ENCODE data around the gene FOXE1.

FOXE1 gene

DNA sequence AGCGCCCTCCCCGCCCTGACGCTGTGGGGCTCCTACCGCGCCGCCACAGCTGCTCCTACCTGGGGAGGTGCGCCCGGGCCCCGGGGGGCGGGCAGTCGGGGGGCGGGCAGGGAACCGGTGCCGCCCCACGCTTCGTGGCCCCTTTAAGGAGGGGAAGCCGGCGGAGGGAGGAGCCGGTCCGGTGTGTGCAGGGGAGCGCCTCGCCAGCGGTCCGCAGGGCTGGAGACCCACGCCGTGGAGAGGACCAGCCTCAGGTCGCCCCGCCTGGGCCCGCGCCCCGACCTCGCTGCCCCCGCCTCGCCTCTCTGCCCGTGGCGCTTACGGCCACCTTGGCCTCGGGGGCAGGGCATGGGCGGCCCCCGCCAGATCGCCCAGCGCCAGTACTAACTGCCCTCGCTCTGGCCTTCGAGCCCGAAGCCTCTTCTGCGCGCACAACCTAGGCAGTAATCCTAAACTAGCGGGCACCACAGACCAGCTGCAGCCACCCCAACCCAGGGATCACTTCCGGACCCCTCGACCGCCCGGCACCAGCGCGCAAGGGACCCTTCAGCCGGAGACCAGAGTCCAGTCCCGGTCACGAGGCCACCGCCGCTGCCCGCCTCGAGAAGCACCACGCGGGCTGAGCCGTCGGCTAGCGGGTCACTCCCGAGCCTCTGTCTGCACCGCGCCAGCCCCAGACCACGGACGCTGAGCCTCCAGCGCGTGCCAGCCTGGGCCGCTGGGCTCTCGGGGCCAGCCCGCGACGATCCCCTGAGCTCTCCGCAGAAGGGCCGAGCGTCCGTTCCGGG is at the start of gene FOXE1:
TSS of gene FOXE1 (plus strand) at position 171 of the 788 bp plus-strand sequence. CDS start 689 bp downstream, outside the sequence.
- DNase-seq: no peak

DNA sequence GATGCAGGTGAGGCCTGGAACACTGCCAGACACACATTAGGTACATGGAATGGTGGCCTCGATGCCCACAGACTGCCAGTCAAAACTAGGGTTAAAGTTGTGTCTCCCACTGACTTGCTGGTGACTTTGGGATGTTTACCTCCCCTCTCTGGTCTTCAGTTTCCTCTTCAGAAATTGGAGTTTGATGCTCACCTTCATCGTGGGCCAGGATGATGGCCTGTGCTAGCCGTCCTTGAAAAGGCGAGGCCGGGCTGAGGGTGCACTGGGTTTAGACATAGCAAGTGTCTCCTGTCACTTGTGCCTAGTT is 49.0 kb upstream of the FOXE1 start:
- no peak for DNase-seq

DNA sequence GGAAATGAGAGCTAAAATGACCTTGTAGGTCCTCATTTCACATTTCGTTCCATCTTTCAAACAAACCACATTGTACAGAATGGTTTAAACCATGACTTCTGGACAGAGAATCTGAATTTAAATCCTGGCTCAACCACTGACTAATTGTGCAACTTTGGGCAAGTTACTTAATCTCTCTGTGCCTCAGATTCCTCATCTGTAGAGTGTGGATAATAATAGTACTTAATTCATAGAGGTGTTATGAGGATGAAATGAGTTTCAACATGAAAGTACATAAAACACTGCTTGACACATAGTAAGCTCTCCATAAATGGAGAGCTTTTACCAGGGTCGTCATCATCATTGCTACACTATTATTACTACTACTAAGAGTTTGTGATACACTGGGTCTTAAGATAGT is 46.3 kb upstream of the FOXE1 start:
- no peak for DNase-seq

DNA sequence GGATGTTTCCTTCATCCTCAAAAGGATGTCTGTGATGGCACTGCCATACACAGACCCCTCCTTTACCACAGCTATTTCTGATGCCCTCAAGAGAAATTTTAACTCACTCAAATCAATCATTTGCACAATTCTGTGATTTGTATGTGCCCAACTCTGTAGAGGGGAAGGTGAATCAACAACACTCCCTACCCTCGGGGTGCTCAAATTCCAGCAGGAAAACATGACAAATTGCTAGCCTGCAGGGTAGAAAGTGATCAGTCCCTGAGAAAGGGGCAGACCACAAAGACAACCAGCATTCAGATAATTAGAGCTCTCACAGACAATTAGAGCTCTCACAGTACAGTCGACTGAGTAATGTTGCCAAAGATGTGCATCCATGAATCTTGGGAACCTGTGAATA is 45.3 kb upstream of the FOXE1 start:
- DNase-seq: no peak

DNA sequence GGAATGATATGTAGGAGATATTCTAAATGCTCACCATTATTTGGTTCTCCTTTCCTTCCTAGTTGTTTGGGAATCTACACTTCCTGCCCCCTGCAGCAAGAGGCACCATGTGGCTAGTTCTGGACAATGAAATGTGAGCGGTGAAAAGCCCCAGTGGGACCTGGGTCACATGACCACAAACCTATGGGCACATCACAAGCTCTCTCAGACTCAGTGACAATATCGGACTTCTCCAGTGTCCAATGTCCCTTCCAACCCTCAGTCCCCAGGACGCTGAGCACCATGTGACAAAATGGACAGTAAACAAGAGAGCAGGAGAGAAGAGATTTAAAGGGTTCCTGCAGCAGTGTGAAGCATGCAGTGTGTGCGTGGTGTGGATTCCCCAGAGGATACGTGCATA is 44.6 kb upstream of the FOXE1 start:
- DNase-seq: no peak

DNA sequence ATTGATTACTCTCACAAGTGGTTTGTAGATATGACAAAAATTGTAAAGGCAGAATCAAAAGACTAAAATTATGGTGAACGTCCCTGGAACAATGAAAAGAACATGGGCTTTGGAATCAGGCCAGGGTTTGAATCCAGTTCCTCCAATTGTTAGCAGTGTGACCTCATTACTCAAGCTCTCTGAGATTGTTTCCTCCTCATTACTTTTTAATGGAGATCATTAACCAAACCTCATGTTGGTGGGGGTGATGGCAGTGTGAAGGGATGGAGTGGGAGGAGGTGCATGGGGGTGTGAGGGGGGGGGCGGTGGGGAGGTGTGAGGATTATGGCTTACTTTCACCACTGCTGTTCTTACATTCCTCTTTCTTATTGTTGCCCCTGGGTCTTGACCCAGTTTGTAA is 44.1 kb upstream of the FOXE1 start:
- DNase-seq: no peak

DNA sequence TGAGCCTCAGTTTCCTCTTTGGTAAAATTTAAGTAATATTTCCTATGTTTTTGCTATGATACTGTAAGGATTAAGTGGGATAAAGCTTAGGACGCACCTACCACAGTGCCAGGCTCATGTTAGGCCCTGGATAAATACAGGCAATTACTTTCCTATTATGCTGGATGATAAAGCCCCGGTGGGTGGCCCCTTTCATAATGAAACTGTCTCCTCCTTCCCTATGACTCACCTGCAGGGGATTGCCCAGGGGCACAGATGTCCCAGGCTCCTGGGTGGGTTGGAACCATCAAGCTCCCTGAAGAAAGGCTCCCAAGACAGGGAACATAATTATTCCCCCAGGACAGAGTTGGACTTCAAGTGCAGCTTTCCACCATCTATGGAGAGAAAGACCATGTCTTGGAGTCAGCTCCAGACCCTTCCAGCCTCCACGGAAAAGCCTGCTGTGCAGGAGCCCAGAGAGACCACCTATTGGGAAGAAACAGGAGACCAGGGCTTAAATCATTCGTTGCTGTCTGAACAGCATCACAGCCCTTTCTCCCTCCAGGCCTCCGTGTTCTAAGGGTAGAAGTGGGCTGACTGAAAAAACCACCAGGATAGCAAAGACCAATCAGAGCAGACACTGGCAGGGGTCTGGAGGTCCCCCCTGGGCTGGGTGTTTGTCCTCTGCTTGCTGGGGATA is 43.2 kb upstream of the FOXE1 start:
- DNase-seq: no peak

DNA sequence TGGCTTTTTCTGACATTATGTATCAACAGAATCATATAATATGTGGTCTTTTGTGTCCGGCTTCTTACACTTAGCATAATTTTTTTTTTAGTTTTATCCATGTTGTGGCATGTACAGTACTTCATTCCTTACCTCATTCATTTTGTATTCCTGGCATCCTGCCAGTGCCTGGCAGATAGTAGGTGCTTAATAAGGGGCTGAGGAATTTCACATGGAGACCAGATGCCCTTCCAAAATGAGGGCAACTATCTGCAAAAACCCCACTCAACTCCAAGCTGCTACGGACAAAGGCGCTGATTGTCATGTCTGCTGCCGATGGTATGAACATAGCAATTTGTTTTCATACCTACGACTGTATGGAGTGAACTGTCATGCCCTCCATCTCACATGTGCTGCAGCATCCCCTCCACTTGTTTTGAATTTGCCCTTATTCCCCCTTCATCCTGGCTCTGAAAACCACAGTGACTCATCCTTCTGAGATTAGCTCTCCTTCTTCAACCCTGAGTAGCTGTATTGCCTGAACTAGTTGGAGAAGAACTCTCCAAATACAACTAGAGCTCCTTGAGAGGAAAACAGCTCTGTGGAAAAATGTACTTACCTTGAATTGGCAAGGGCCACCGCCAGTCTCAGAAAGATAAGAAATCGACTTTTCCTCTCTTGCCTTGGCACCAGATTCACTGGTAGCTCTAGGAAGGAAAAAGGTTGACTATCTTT is 41.3 kb upstream of the FOXE1 start:
- DNase-seq: no peak

DNA sequence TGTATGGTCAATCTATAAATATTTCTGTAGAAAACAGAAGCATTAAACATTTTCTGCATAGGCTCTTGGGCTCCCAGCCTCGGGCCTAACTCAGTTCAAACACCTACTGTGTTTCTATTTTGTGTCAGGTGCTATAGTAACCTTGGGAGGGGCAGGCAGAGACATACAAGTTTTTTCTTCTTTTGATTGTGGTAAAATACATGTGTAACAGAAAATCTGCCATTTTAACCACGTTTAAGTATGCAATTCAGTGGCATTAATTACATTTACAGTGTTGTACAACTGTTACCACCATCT is 40.8 kb upstream of the FOXE1 start:
- no peak for DNase-seq

DNA sequence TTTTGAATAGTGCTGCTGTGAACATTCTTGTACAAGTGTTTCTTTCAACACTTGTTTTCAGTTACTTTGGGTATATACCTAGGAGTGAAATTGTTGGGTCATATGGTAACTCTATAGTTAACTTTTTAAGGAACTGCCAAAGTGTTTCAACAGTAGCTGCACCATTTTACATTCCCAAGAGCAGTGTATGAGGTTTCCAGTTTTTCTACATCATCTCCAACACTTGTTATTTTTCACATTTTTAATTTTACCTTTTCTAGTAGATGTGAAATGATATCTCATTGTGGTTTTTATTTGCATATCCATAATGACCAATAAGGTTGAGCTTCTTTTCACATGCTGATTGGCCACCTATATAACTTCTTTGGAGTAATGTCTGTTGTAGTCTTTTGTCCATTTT is 40.0 kb upstream of the FOXE1 start:
- no peak for DNase-seq

DNA sequence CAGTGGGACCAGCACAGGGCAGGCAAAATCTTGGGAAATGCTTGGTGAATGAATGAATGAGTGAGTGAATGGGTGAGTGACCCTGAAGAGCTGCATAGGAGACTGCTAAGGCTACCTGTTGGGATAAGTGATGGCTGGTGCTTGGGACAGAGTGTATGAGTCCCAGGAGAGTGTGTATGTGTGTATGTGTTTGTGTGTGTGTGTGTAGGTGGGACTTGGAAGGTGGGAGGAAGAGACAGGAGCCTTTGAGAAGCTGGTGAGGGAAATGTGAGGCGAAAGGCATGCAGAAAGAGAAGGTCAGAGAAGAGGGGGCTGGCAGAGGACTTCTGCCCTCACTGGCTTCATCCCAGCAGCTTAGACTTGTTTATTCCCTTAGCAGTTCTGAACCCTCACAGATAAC is 33.3 kb upstream of the FOXE1 start:
- no peak for DNase-seq

DNA sequence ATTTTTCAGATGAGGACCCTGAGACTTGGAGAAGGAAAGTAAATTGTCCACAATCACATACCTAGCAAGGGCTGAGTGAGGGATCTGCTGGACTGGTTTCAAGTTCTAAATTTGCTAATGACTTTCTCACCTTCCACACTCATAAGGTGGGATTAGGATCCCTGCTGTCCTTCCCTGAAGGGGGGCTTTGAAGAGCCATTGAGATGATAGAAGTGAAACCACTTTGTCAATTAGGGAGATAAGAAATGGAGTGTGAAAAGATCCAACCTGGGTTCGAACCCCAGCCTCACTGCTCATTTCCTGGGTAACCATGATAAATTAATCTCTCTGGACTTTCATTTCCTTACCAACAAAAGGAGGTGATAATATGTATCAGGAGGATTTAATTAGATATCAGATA is 32.7 kb upstream of the FOXE1 start:
- no peak for DNase-seq

DNA sequence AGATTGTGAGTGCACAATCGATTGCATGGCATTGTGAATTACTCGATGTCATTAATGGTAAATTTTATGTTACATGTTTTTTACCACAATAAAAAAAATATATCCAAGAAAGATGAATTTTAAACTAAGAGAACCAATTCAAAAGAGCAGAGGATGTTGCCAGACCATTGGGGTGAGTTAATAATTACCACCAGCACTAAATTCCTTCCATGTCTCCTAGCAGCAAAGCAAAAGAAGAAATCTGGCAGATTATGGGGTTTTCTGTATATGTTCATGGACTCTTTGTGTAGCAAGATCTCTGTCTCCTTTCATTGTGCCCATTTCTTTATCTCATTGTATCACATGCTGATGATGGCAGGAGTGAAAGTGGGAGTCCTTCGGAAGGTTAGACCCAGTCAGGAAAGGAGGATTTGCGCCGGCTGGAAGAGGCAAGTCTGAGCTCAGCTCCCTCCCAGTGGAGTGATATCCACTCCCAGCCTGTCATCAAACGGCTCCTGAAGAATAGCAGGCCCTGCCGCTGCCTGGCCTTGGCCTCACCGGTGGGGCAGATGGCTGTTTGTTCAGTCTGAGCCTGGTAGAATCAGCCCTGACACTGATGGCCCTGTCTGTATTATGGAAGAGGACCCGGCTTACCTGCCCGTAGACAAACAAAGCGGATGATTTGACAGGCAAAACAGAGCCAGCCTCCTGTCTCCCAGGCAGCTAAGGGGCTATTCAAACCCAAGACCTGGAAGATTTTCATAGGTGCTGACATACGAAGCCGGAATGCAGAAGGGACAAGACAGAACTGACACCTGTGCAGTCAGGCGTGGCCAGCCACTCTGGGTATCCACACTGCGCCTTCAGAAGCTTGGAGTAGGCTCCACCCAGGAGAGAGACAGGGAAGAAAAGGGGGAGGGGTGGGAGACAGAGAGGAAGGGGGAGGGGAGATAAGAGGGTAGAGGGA is 21.9 kb upstream of the FOXE1 start:
- DNase-seq: no peak

DNA sequence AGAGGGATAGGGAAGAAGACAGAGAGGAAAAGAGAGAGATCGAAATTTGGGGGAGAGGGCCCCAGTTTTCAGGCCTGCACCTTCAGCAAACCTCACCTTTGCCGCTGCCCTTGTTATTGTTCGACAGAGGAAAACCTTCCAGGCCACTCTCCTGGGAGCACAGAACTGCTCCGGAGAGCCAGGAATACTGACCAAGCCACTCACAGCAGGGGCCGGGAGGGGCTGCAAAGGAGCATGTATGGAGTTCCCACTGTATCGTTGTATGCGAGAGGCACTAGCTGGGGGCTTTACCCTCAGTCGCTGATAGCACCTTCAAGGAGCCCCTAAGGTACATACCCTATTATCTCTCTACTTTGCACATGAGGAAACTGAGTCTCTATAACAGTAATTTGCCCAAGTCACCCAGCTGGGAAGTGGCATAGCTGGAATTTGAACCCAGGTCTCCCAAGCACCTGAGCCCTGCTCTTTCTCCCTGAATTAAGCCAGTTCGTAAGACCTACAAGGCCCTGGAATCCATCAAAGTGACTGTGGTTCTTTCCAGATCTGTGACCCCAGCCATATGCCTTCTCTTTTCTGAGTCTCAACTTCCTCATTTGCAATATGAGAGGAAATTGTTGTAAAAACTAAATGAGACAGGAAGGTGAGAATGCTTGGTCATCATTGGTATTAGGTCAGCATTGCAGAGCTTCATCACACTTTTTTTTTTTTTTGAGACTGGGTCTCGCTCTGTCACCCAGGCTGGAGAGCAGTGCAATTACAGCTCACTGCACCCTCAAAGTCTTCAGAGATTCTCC is 21.0 kb upstream of the FOXE1 start:
- no peak for DNase-seq

DNA sequence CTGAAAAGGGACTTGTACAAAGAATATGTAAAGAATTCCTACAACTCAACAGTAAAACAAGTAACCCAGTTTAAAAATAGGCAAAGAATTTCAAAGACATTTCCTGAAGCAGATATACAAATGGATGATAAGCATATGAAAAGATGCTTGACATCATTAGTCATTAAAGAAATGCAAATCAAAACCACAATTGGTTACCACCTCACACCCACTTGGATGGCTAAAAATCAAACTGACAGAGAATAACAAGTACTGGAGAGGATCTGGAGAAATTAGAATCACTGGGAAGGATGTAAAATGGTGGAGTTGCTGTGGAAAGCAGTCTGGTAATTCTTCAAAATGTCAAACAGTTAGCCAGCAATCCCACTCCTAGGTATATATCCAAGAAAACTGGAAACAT is 12.5 kb upstream of the FOXE1 start:
- DNase-seq: no peak

DNA sequence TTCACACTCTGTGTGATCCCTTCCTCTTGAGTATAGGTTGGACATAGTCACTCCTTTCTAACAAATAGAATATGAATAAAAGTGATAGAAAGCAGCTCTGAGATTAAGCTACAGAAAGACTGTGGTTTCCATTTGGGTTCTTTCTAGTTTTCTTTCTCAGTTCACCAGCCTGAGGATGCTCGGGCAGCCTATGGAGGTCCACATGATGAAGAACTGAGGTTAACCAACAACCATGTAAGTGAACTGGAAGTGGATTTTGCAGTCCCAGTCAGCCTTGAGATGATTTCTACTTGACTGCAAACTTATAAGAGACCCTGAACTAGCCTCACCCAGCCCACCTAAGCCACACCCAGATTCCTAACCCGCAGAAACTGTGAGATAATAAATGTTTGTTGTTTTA is 10.1 kb upstream of the FOXE1 start:
- DNase-seq: no peak

DNA sequence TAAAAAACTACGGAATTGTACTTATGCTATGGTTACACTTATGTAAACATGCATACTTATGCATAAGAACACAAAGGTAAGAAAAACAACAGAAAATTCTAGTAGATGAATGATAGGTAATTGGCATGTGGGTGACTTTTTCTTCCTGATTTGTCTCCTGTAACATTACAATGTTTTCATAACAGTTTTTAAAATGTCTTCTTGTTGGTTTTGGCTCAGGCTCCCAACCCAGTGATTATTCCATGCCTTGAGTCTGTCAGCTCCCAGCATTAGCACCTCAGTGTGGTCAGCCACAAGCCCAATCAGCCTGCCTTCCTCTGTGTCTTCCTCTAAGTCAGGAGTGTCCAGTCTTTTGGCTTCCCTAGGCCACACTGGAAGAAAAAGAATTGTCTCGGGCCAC is 7.9 kb upstream of the FOXE1 start:
- DNase-seq: no peak

DNA sequence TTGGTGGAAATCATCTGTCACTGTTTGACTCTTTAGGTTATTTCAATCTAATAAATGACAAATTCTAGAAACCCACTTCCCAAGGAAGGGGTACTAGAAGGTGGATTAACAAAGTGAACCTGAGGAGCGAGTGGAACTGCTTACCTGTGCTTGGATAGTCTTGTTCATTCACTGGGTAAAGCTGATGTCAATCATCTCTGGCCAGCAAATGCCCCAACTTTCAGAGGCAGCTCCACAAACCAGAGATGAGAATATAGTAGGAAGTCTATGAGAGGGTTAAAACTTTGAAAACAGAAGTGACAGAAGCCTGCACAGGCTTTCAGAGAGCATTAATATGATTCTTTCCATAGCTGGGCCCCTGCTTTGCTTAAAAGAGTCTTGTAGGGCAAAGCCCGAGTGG is 7.3 kb upstream of the FOXE1 start:
- DNase-seq: no peak

DNA sequence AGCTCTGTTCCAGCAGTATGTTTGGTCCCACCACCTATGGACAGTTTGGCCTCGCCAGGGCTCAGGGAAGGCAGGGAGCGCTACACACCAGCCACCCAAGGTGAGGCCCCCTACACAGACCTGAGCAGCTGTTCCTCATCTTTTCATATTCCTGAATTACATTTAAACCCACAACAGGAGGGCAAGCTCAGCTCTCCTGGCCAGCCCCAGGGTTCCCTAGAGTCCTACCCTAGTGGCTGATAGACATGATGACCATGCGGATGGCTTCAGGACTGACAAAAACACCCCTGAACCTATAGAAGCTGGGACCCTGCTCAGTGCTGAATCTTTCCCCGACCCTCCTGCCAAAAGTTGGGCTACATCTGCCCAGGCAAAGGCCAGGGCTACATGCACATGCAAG is 6.7 kb upstream of the FOXE1 start:
- no peak for DNase-seq

DNA sequence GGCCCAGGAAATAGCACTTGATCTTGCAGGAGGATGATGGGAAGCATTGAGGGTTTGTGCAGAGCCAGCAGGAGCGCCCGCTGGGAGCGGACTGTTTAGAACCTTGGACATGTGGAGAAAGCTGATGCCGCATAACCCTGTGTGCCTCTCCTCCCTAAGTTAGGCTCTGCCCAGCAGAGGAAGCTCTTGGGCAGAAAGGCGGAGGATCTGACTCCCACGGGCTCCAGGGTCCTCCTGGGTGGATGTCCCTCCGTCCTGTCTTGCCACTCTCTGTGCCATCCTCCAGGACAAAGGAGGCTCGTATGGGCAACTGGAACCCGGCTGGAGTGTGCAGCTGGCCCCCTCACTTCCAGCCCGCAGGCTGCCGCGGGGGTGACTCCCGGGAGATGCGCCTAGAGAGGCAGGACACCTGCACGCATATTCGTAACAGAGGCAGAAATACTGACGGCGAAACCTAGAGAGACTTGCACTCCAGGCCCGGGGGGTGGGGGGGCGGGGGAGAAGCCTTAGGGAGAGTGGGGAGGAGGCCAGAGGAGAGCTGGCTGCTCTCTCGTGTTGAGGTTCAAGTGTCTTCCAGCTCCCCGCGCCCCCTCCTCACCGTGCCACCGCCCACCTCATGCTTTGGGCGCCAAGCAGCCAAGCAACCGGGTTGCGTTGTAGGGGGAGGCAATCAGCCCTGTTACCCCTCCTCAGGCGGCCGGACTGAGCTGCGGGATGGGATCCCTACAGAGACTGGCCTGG is 5.4 kb upstream of the FOXE1 start:
- DNase-seq: no peak

DNA sequence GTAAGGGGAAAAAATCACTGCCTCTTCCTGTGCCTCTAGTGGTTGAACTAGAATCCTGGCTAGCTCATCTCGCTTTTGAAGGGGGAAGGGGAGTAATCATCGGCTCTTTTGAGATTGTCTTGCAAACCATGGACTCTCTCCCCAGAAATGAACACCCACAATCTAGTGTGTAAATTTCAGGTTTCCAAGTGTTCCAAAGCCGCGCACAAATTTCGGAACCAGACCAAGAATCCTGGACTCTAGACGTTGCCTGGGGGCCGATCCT is 4.9 kb upstream of the FOXE1 start:
- no peak for DNase-seq
